Spleen (tissue), 11 donors: ENCODE results near the gene NCR3LG1. TPM values are rescaled to one million over a fixed set of nuclear protein-coding genes. Genes with fewer than 3 reads are reported as not detected.

Experiments used
- DNase-seq: peaks from one replicate; pipeline ENCODE4 v3.0.0-alpha.2; 2020
- H3K27ac ChIP-seq, 8 donors: fragments of 200-600 bp; sonication (generic) in 7 of 8; 1 replicate in 4 of 8; 2 replicates in 4 of 8; pipeline versions ENCODE4 v1.5.0 to v1.8.0; 2016 to 2021; ENCODE audit warnings: inconsistent platforms in 4 of 8, mild to moderate bottlenecking in 4 of 8, moderate library complexity in 1 of 8
- H3K27me3 ChIP-seq, 7 donors: fragments of 200-600 bp; sonication (generic) in 6 of 7; replicated peaks in 1 of 7; 1 replicate in 4 of 7; 2 replicates in 3 of 7; pipeline versions ENCODE4 v1.5.0 to v1.8.0; 2016 to 2021; ENCODE audit warnings: inconsistent platforms in 3 of 7, mild to moderate bottlenecking in 1 of 7
- H3K36me3 ChIP-seq, 6 donors: fragments of 200-600 bp; sonication (generic) in 5 of 6; 1 replicate in 4 of 6; 2 replicates in 2 of 6; pipeline versions ENCODE4 v1.5.0 to v1.8.0; 2016 to 2021; ENCODE audit warnings: inconsistent platforms in 2 of 6
- H3K4me1 ChIP-seq, 6 donors: fragments of 200-600 bp; sonication (generic) in 5 of 6; 1 replicate in 3 of 6; 2 replicates in 3 of 6; pipeline versions ENCODE4 v1.5.0 to v1.8.0; 2016 to 2021; ENCODE audit warnings: inconsistent platforms in 3 of 6
- H3K4me3 ChIP-seq, 8 donors: fragments of 200-600 bp; sonication (generic) in 7 of 8; 1 replicate in 4 of 8; 2 replicates in 4 of 8; pipeline versions ENCODE4 v1.5.0 to v1.8.0; 2016 to 2021; ENCODE audit warnings: inconsistent platforms in 4 of 8, mild to moderate bottlenecking in 4 of 8, moderate library complexity in 2 of 8
- H3K9me3 ChIP-seq, 8 donors: fragments of 200-600 bp; sonication (generic) in 7 of 8; 1 replicate in 4 of 8; 2 replicates in 4 of 8; pipeline versions ENCODE4 v1.5.0 to v1.8.0; 2016 to 2021; ENCODE audit warnings: inconsistent platforms in 4 of 8
- POLR2A ChIP-seq, 3 donors: fragments of 450-650 bp; IDR thresholded peaks; one replicate each; pipeline ENCODE4 v1.5.1; 2017; ENCODE audit warnings: antibody characterized with exemption in 3 of 3, mild to moderate bottlenecking in 1 of 3
- POLR2AphosphoS5 ChIP-seq, 3 donors: sonication (generic); formaldehyde crosslinking; IDR thresholded peaks; one replicate each; pipeline ENCODE4 v1.5.1; 2017; ENCODE audit warnings: antibody characterized with exemption in 3 of 3
- WGBS, 5 donors: extraction: QIAGEN DNeasy Blood & Tissue Kit in 3 of 5; methylation state at CpG; one replicate each; pipeline versions ENCODE4 v1.1.5 to v1.1.7; 2013 to 2018; 5-methylcytosine and 5-hydroxymethylcytosine counted together
- intact Hi-C: fragments of 100-400 bp; cut with DNase I; formaldehyde crosslinking; loops from one replicate; pipeline ENCODE4 v1.15.0; 2023; ENCODE audit warnings: low total_unique reads
- polyA plus RNA-seq, 3 donors: library from polyadenylated mRNA; stranded (reverse); fragments of 200-250 nt; gene quantifications; one replicate each; pipeline ENCODE4 v1.2.1, GENCODE V29; 2013
- total RNA-seq, 7 donors: library from RNA; depleted of rRNA in 3 of 7; stranded (reverse); fragments of >200 nt in 3 of 7; fragmentation: NEBNext Ultra II Directional in 4 of 7; extraction: Animal tissue kit (Norgen Biotek cat#: 25700) in 4 of 7; gene quantifications; one replicate each; pipeline versions ENCODE4 v1.1.0 to v1.2.1, GENCODE V29; 2016 to 2021
- TF ChIP-seq, protein P1 (sequence below), 11 experiments: fragments of 200-600 bp in 7 of 11; fragments of 450-650 bp in 4 of 11; sonication (generic) in 4 of 11; IDR thresholded peaks in 8 of 11; conservative IDR thresholded peaks in 3 of 11; 1 replicate in 7 of 11; 2 replicates in 4 of 11; pipeline versions ENCODE4 v1.4.0 to v1.8.0; 2016 to 2021; ENCODE audit warnings: antibody characterized with exemption in 11 of 11, inconsistent platforms in 4 of 11, mild to moderate bottlenecking in 1 of 11
- donor health status: healthy with polysubstance abuse.
- donor health status: DM: no; HTN: no; CAD: no; lungs with moderate emphysema.
- donor health status: DM: no; HTN: no; CAD: no.
- donor health status: Bipolar disorder and iron deficiency.
- donor health status: healthy.
- donor health status: DM: no; HTN: no; CAD: no.
- donor health status: DM: yes; HTN: yes; CAD: no.

Gene NCR3LG1
- total and polyA plus RNA-seq, 10 donors, result 0.04 to 5.4 (median 1.8) TPM

DNA sequence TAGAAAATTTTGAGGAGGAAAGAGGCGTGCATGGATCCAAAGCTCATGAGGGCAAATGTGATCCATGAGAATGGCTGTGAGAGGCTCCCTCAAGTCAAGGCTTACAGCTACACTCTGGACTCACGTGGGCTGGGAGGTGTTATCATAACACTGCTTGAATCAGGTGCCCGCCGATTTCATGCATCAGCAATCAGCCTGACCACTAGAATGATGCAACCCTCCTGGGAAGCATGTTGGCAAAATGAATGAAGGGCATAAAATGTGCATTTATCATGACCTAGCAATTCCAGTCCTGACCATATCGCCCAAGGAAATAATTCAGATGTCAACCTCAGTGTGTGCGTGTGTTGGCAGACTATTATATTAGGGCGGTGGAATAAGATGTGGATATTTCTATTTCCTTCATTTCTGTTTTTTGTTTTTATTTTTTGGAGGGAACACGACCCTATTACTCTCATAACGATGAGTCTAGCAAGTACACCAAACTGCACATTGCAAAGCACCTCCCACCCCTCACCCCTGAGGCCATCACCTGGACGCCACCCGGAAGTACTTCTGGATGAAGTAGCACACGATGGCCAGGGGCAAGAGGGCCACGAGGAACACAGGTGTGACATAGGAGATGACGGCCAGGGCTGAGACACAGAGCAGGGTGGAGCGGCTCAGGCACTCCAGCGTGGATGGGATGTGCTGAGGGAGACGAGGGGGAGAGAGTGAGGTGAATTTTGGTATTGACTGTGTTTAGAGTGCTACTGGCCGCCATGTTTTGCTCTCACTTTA lies 52.6 kb downstream of the NCR3LG1 start:
- TF ChIP-seq POLR2AphosphoS5 (IDR thresholded peaks at IDR 0.05) (no peak), POLR2A (IDR thresholded peaks at IDR 0.05) (no peak)
- TF ChIP-seq, protein P1, sequence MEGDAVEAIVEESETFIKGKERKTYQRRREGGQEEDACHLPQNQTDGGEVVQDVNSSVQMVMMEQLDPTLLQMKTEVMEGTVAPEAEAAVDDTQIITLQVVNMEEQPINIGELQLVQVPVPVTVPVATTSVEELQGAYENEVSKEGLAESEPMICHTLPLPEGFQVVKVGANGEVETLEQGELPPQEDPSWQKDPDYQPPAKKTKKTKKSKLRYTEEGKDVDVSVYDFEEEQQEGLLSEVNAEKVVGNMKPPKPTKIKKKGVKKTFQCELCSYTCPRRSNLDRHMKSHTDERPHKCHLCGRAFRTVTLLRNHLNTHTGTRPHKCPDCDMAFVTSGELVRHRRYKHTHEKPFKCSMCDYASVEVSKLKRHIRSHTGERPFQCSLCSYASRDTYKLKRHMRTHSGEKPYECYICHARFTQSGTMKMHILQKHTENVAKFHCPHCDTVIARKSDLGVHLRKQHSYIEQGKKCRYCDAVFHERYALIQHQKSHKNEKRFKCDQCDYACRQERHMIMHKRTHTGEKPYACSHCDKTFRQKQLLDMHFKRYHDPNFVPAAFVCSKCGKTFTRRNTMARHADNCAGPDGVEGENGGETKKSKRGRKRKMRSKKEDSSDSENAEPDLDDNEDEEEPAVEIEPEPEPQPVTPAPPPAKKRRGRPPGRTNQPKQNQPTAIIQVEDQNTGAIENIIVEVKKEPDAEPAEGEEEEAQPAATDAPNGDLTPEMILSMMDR (IDR thresholded peaks at IDR 0.05 in 8 of 11, conservative IDR thresholded peaks at IDR 0.05 in 3 of 11), result no peak
- WGBS, 5 donors, result 83 to 87% (median 86%) methylated on average over 18 of the region's 18 CpGs
- Histone ChIP-seq H3K36me3 (no peaks in the 10 kb centered on the region), H3K4me3 (no peak overlapping the region), H3K4me1 (peaks cover 0 to 19% (median 6%) of the 10 kb centered on the region in 6 donors), H3K27me3 (no peaks in the 10 kb centered on the region), H3K9me3 (no peaks in the 10 kb centered on the region), H3K27ac (no peak overlapping the region)
- no peak for DNase-seq
- intact Hi-C loops, result no loop called here

DNA sequence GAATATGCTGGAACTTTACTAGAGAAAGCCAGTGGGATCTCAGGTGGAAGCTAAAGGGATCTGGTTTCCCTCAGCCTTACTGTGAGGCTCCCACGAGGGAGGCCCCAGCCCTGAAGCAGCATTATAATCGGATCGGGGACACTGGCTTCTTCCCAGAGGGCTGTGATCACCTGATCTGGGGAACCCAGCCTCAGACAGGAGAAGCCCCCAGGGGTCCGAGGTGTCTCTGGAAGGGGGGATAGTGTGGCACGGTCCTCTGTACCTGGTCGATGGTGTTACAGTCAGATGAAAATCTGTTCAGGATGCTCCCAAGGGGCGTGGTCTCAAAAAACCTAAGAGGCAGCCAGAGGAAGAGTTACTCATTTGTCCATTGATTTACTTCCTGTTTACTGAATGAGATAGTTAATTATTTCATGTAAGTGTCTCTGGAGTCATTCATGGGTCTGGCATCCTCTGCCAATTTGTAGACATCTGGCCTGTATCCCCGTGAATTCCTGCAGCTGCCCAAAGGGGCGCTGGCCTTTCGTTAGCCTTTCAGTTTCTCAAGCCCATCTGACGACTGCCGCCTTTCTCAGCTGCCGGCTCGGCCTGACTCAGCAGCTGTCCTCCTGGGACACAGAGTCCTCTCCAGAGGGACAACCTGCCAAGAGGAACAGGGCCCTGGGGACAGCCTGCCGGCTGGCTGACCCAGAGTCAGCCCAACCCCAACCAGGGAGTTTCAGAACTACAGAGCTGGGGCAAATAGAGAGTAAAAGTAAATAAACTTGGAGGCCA lies 53.8 kb downstream of the NCR3LG1 start:
- peak; percentile 84 for DNase-seq
- peak overlapping the region in 6 of 8 donors; percentile 20 to 74 (median 64) for H3K27ac ChIP-seq
- H3K27me3 ChIP-seq, result no peaks in the 10 kb centered on the region
- H3K4me3 ChIP-seq, result no peak overlapping the region
- no peaks in the 10 kb centered on the region for H3K9me3 ChIP-seq
- no peaks in the 10 kb centered on the region for H3K36me3 ChIP-seq
- 44 to 64% (median 63%) methylated on average over 13 to 15 of the region's 15 CpGs for WGBS, 5 donors
- TF ChIP-seq, protein P1 (IDR thresholded peaks at IDR 0.05 in 8 of 11, conservative IDR thresholded peaks at IDR 0.05 in 3 of 11), result peak in 2 of 11 experiments; percentile 17 to 28
- TF ChIP-seq POLR2AphosphoS5 (IDR thresholded peaks at IDR 0.05) (peak; percentile 81 to 82 (median 82)), POLR2A (IDR thresholded peaks at IDR 0.05) (no peak)
- intact Hi-C loops, result no loop called here
- H3K4me1 ChIP-seq, result peaks cover 0 to 19% (median 4%) of the 10 kb centered on the region in 6 donors

DNA sequence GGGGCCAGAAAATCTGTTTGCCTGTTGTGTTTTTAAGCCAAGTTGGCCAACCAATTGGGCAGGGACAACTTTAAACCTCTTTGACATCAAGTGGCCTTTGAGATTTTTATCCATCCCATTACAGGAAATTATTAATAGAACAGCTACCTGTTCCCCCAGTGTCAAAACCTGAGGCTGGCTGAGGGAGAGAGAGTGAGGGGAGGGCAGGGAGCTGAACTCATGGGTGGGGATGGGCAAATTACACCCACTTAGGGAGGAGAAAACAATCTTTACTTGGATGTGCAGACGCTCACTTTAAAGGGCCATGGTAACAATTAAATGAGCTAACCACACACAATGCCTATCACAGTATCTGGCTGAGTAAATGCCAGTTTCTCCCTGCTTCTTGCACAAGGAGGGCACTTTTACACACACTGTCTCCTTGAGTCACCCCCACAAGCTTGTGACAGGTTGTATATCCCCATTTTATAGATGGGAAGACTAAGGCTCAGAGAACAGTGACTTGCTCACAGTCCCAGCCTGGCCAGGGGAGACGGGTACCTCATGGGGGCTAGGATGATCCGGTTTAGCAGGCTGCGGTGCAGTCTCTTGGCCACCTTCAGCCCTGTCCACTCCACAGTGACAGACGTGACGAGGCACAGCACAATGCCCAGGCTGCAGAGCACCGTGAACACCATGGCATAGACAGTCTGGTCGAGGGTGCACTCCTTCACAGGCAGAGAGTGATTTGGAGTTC lies 54.6 kb downstream of the NCR3LG1 start:
- H3K27ac ChIP-seq, result peak overlapping the region in 6 of 8 donors; percentile 20 to 74 (median 62)
- WGBS, 5 donors, result 72 to 100% (median 94%) methylated on average over 3 to 8 of the region's 8 CpGs

More for the DNA sequence above, 54.6 kb downstream of the NCR3LG1 start:
- no peak overlapping the region for H3K4me3 ChIP-seq
- intact Hi-C loops, result no loop called here
- peak; percentile 10 for DNase-seq
- no peaks in the 10 kb centered on the region for H3K9me3 ChIP-seq
- no peaks in the 10 kb centered on the region for H3K27me3 ChIP-seq
- no peaks in the 10 kb centered on the region for H3K36me3 ChIP-seq
- TF ChIP-seq, protein P1 (IDR thresholded peaks at IDR 0.05 in 8 of 11, conservative IDR thresholded peaks at IDR 0.05 in 3 of 11), result no peak
- no peak for TF ChIP-seq POLR2A (IDR thresholded peaks at IDR 0.05)
- H3K4me1 ChIP-seq, result peaks cover 0 to 20% (median 6%) of the 10 kb centered on the region in 6 donors
